Measurements from ENCODE around the gene ITGBL1. TPM values are rescaled to one million over a fixed set of nuclear protein-coding genes. Genes with fewer than 3 reads are reported as not detected.

Gene ITGBL1
- total RNA-seq, 1 experiment from 2014 or later: 0.22 TPM

GRCh38 chr13:101488734-101489133 lies 36.3 kb downstream of the ITGBL1 start:
- H3K36me3 Mint-ChIP-seq: no peaks in the 10 kb centered on the region
- no peak overlapping the region for H3K4me3 Mint-ChIP-seq
- DNase-seq (ENCODE audit: low spot score): no peak
- H3K4me1 Mint-ChIP-seq: 0 out of 2 replicates have a peak, but pooled peaks cover 3% of the 10 kb centered on the region
- no peak overlapping the region for H3K27ac Mint-ChIP-seq
- no peaks in the 10 kb centered on the region; the same call in 1 of the 2 replicates for H3K27me3 Mint-ChIP-seq (ENCODE audit: low read depth)
- peaks cover 15% of the 10 kb centered on the region for H3K9me3 Mint-ChIP-seq
- ATAC-seq: no peak
- ChIA-PET POLR2A (no interaction called here), CTCF (no interaction called here)
- TF ChIP-seq RORB (CRISPR knock-in tag; IDR thresholded peaks at IDR 0.05) (no peak), NR2C2 (CRISPR knock-in tag; IDR thresholded peaks at IDR 0.05) (no peak), HMGA2 (CRISPR knock-in tag; IDR thresholded peaks at IDR 0.05) (no peak), ESRRA (CRISPR knock-in tag; IDR thresholded peaks at IDR 0.05; ENCODE audit: borderline replicate concordance) (no peak), MAX (CRISPR knock-in tag; IDR thresholded peaks at IDR 0.05) (no peak), GTF2I (CRISPR knock-in tag; conservative IDR thresholded peaks at IDR 0.05) (no peak), ZNF416 (CRISPR knock-in tag; IDR thresholded peaks at IDR 0.05) (no peak), TEAD1 (CRISPR knock-in tag; IDR thresholded peaks at IDR 0.05) (no peak), TCF7 (CRISPR knock-in tag; IDR thresholded peaks at IDR 0.05; ENCODE audit: low read depth) (no peak), ZSCAN18 (CRISPR knock-in tag; IDR thresholded peaks at IDR 0.05) (no peak), SOX15 (CRISPR knock-in tag; IDR thresholded peaks at IDR 0.05) (no peak), AFF4 (CRISPR knock-in tag; IDR thresholded peaks at IDR 0.05; ENCODE audit: borderline replicate concordance) (no peak), E2F5 (CRISPR knock-in tag; IDR thresholded peaks at IDR 0.05) (no peak), MXD4 (CRISPR knock-in tag; IDR thresholded peaks at IDR 0.05; ENCODE audit: borderline replicate concordance) (no peak), IRF1 (CRISPR knock-in tag; IDR thresholded peaks at IDR 0.05) (no peak), ZNF423 (CRISPR knock-in tag; IDR thresholded peaks at IDR 0.05) (no peak), ARID4B (CRISPR knock-in tag; IDR thresholded peaks at IDR 0.05; ENCODE audit: borderline replicate concordance) (no peak), RELA (CRISPR knock-in tag; IDR thresholded peaks at IDR 0.05; ENCODE audit: borderline replicate concordance) (no peak), NFATC4 (CRISPR knock-in tag; IDR thresholded peaks at IDR 0.05) (no peak)
